Breast epithelium (tissue), 4 donors: Measurements from ENCODE around the gene MICALL2. TPM values are rescaled to one million over a fixed set of nuclear protein-coding genes. Genes with fewer than 3 reads are reported as not detected.

Source experiments
- DNase-seq, 2 donors: peaks; one replicate each; pipeline ENCODE4 v3.0.0-alpha.2; 2019; ENCODE audit warnings: low spot score in 2 of 2
- H3K27ac ChIP-seq, 2 donors: fragments of 200-600 bp; sonication (generic) in 1 of 2; one replicate each; pipeline ENCODE4 v1.5.1; 2016 to 2019; ENCODE audit warnings: mild to moderate bottlenecking in 1 of 2
- H3K27me3 ChIP-seq, 2 donors: fragments of 200-600 bp; sonication (generic) in 1 of 2; one replicate each; pipeline versions ENCODE4 v1.5.1 to v1.6.0; 2017 to 2019; ENCODE audit warnings: control low read depth in 1 of 2, mild to moderate bottlenecking in 1 of 2
- H3K36me3 ChIP-seq: fragments of 200-600 bp; one replicate; pipeline ENCODE4 v1.5.1; 2019
- H3K4me1 ChIP-seq, 2 donors: fragments of 200-600 bp; sonication (generic); one replicate each; pipeline ENCODE4 v1.5.1; 2016 to 2019; ENCODE audit warnings: control low read depth in 1 of 2
- H3K4me3 ChIP-seq, 3 donors: fragments of 200-600 bp; sonication (generic); 1 replicate in 2 of 3; 2 replicates in 1 of 3; pipeline ENCODE4 v1.5.1; 2016 to 2019; ENCODE audit warnings: mild to moderate bottlenecking in 3 of 3, moderate library complexity in 2 of 3
- H3K9me3 ChIP-seq, 2 donors: fragments of 200-600 bp; sonication (generic) in 1 of 2; one replicate each; pipeline ENCODE4 v1.5.1; 2016 to 2019; ENCODE audit warnings: control low read depth in 1 of 2
- CTCF ChIP-seq, 3 donors: fragments of 450-650 bp; IDR thresholded peaks; one replicate each; pipeline ENCODE4 v1.5.1; 2016 to 2017; ENCODE audit warnings: antibody characterized with exemption in 3 of 3, mild to moderate bottlenecking in 3 of 3, moderate library complexity in 3 of 3
- POLR2A ChIP-seq: fragments of 450-650 bp; IDR thresholded peaks from one replicate; pipeline ENCODE4 v1.6.1; 2016; ENCODE audit warnings: antibody characterized with exemption, mild to moderate bottlenecking, moderate library complexity
- POLR2AphosphoS5 ChIP-seq, 3 donors: sonication (generic); formaldehyde crosslinking; IDR thresholded peaks; one replicate each; pipeline ENCODE4 v1.6.1; 2017; ENCODE audit warnings: antibody characterized with exemption in 3 of 3
- intact Hi-C: fragments of 100-400 bp; cut with DNase I; formaldehyde crosslinking; loops from one replicate; pipeline ENCODE4 v1.15.1; 2023; ENCODE audit warnings: low total_unique reads
- total RNA-seq, 3 donors: library from RNA; depleted of rRNA; stranded (reverse); fragments of >200 nt; gene quantifications; one replicate each; pipeline ENCODE4 v1.1.0, GENCODE V29; 2016

The MICALL2 gene
- total RNA-seq, 3 donors from 2014 or later: 4.0 to 20.0 (median 15.8) TPM

- Histone ChIP-seq H3K9me3 (no peaks in the 10 kb centered on the region), H3K27ac (no peak overlapping the region), H3K4me1 (no peaks in the 10 kb centered on the region), H3K36me3 (no peaks in the 10 kb centered on the region), H3K27me3 (peaks cover 9 to 39% of the 10 kb centered on the region in 2 donors), H3K4me3 (no peak overlapping the region)
- intact Hi-C loops: no loop called here
- no peak for DNase-seq
- TF ChIP-seq POLR2AphosphoS5 (IDR thresholded peaks at IDR 0.05) (no peak), CTCF (IDR thresholded peaks at IDR 0.05) (no peak), POLR2A (no peak)
These were observed 29.0 kb downstream of the MICALL2 start for GRCh38 chr7:1430056-1430845.

DNA sequence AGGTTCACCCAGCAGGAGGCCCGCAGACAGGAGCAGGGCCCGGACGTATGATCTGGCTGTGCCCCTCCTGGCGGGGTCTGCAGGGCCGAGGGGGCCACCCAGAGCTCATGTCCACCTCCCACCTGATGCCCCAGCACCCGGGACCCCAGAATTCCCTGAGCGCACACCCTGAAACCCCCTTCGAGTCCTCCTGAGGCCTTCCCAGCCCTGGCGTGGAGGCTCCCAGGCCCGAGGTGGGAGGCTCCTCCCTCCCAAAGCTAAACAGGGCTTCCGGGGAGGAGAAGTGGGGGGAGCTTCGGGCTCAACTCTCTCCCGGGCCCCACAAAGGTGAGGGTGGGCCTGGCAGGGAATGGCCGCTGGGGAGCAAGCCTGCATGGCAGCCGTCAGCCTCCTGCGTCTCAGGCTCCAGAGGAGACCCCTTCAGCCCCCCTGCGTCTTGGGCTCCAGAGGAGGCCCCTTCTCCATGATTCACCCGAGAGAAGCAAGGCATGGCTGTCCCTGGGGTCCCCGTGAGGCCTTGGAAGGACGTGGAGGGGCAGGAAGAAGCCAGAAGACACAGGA, 30.2 kb downstream of the MICALL2 start:
- Histone ChIP-seq H3K27ac (no peak overlapping the region), H3K4me1 (no peaks in the 10 kb centered on the region), H3K4me3 (no peak overlapping the region), H3K36me3 (no peaks in the 10 kb centered on the region), H3K9me3 (no peaks in the 10 kb centered on the region), H3K27me3 (peaks cover 9 to 43% of the 10 kb centered on the region in 2 donors)
- no peak for TF ChIP-seq POLR2AphosphoS5 (IDR thresholded peaks at IDR 0.05)
- TF ChIP-seq CTCF (IDR thresholded peaks at IDR 0.05): no peak
- no peak for TF ChIP-seq POLR2A
- DNase-seq: no peak
- intact Hi-C loops: no loop called here

- intact Hi-C loops: no loop called here
- peaks cover 0 to 5% of the 10 kb centered on the region in 2 donors for H3K4me1 ChIP-seq
- H3K9me3 ChIP-seq: no peaks in the 10 kb centered on the region
- H3K27me3 ChIP-seq: peaks cover 9 to 57% of the 10 kb centered on the region in 2 donors
- TF ChIP-seq POLR2AphosphoS5 (IDR thresholded peaks at IDR 0.05): no peak
- TF ChIP-seq POLR2A: no peak
- no peak for TF ChIP-seq CTCF (IDR thresholded peaks at IDR 0.05)
- no peak overlapping the region for H3K4me3 ChIP-seq
- no peaks in the 10 kb centered on the region for H3K36me3 ChIP-seq
- H3K27ac ChIP-seq: no peak overlapping the region
- no peak for DNase-seq
These were observed 32.1 kb downstream of the MICALL2 start for GRCh38 chr7:1427064-1427657.

GRCh38 chr7:1426474-1426873, 32.8 kb downstream of the MICALL2 start:
- intact Hi-C loops: no loop called here
- TF ChIP-seq CTCF (IDR thresholded peaks at IDR 0.05) (no peak), POLR2AphosphoS5 (IDR thresholded peaks at IDR 0.05) (no peak), POLR2A (no peak)
- H3K36me3 ChIP-seq: no peaks in the 10 kb centered on the region
- no peak for DNase-seq
- H3K4me3 ChIP-seq: no peak overlapping the region
- H3K9me3 ChIP-seq: no peaks in the 10 kb centered on the region
- peaks cover 0 to 5% of the 10 kb centered on the region in 2 donors for H3K4me1 ChIP-seq
- peaks cover 9 to 59% of the 10 kb centered on the region in 2 donors for H3K27me3 ChIP-seq
- H3K27ac ChIP-seq: no peak overlapping the region
